OCI-LY3 (cell line): ENCODE data around the gene HYAL1.

Source experiments
- H2AFZ ChIP-seq: fragments of 200-600, 300-600 bp; shearing (Covaris generic); 2 replicates; pipeline ENCODE4 v1.6.0; 2014; ENCODE audit warnings: antibody characterized with exemption, low read depth, low read length
- H3K27ac ChIP-seq: fragments of 200-600, 300-600 bp; sonication (generic); 2 replicates; pipeline ENCODE4 v1.5.1; 2014; ENCODE audit warnings: mild to moderate bottlenecking, low read length, moderate library complexity, mixed read lengths
- H3K27me3 ChIP-seq: fragments of 200-600, 300-600 bp; sonication (generic); 2 replicates; pipeline ENCODE4 v1.6.1; 2014; ENCODE audit warnings: low read depth, low read length, mixed read lengths
- H3K36me3 ChIP-seq: fragments of 200-600, 300-600 bp; sonication (generic); replicated peaks from 2 replicates; pipeline ENCODE3; 2014; ENCODE audit warnings: low read depth, low read length, mixed read lengths
- H3K4me1 ChIP-seq: fragments of 300-600, 200-600 bp; sonication (generic); 2 replicates; pipeline ENCODE4 v1.6.1; 2014; ENCODE audit warnings: low read length, mixed read lengths
- H3K4me2 ChIP-seq: fragments of 200-600, 300-600 bp; sonication (generic); 2 replicates; pipeline ENCODE4 v1.6.1; 2014; ENCODE audit warnings: low read length, mixed read lengths
- H3K4me3 ChIP-seq: fragments of 300-600, 200-600 bp; sonication (generic); 2 replicates; pipeline ENCODE4 v1.5.1; 2014; ENCODE audit warnings: antibody characterized with exemption, mild to moderate bottlenecking, low read length, moderate library complexity
- H3K79me2 ChIP-seq: fragments of 300-600, 200-600 bp; shearing (Covaris generic); 2 replicates; pipeline ENCODE4 v1.6.1; 2014; ENCODE audit warnings: mild to moderate bottlenecking, low read length, mixed read lengths
- H3K9ac ChIP-seq: fragments of 300-600, 200-600 bp; shearing (Covaris generic); 2 replicates; pipeline ENCODE4 v1.6.0; 2014; ENCODE audit warnings: mild to moderate bottlenecking, low read length, moderate library complexity
- H3K9me3 ChIP-seq: fragments of 200-600, 300-600 bp; shearing (Covaris generic); 2 replicates; pipeline ENCODE4 v1.6.1; 2014; ENCODE audit warnings: low read length, mixed read lengths; ENCODE audit not compliant: insufficient read depth
- H4K20me1 ChIP-seq: fragments of 200-600, 300-600 bp; sonication (generic); 2 replicates; pipeline ENCODE4 v1.6.1; 2016; ENCODE audit warnings: low read length, mixed read lengths; ENCODE audit not compliant: insufficient read depth
- CTCF ChIP-seq: fragments of 200-600, 300-600 bp; sonication (generic); IDR thresholded peaks from 2 replicates; pipeline ENCODE4 v1.5.1; 2014; ENCODE audit warnings: antibody characterized with exemption, low read length, low read depth
- EZH2phosphoT487 ChIP-seq: fragments of 200-600 bp; shearing (Covaris generic); IDR thresholded peaks from 2 replicates; pipeline ENCODE4 v1.6.1; 2018; ENCODE audit warnings: antibody characterized with exemption, mixed run types, low read depth

HYAL1 gene

GRCh38 chr3:50275996-50276761, 27.2 kb downstream of the HYAL1 start:
- Histone ChIP-seq H4K20me1 (no peaks in the 10 kb centered on the region), H3K27ac (no peak overlapping the region), H3K4me2 (no peak overlapping the region), H3K9ac (no peak overlapping the region), H3K36me3 (no peaks in the 10 kb centered on the region), H2AFZ (no peak overlapping the region), H3K4me3 (no peak overlapping the region), H3K27me3 (peaks cover 4% of the 10 kb centered on the region; the same call in 1 of the 2 replicates), H3K4me1 (peaks cover 9% of the 10 kb centered on the region; the same call in 1 of the 2 replicates), H3K9me3 (no peaks in the 10 kb centered on the region), H3K79me2 (no peaks in the 10 kb centered on the region)
- TF ChIP-seq CTCF (no peak), EZH2phosphoT487 (no peak)

GRCh38 chr3:50275141-50275995, 28.0 kb downstream of the HYAL1 start:
- Histone ChIP-seq H4K20me1 (no peaks in the 10 kb centered on the region), H3K4me2 (no peak overlapping the region), H3K36me3 (no peaks in the 10 kb centered on the region), H2AFZ (no peak overlapping the region), H3K27me3 (peaks cover 4% of the 10 kb centered on the region; the same call in 1 of the 2 replicates), H3K9ac (no peak overlapping the region), H3K4me1 (peaks cover 9% of the 10 kb centered on the region; the same call in 1 of the 2 replicates), H3K27ac (no peak overlapping the region), H3K9me3 (no peaks in the 10 kb centered on the region), H3K79me2 (no peaks in the 10 kb centered on the region), H3K4me3 (no peak overlapping the region)
- TF ChIP-seq CTCF, result no peak
- no peak for TF ChIP-seq EZH2phosphoT487

- Histone ChIP-seq H3K4me3 (no peak overlapping the region), H3K79me2 (no peaks in the 10 kb centered on the region), H3K27ac (no peak overlapping the region), H2AFZ (no peak overlapping the region), H3K4me1 (peaks cover 9% of the 10 kb centered on the region; the same call in 1 of the 2 replicates), H3K4me2 (peak overlapping the region; percentile 53), H3K9ac (no peak overlapping the region), H3K9me3 (no peaks in the 10 kb centered on the region), H3K36me3 (no peaks in the 10 kb centered on the region), H4K20me1 (no peaks in the 10 kb centered on the region), H3K27me3 (peaks cover 4% of the 10 kb centered on the region; the same call in 1 of the 2 replicates)
- TF ChIP-seq CTCF (peak; percentile 95), EZH2phosphoT487 (no peak)
Observed at GRCh38 chr3:50274371-50275104, 28.8 kb downstream of the HYAL1 start.
